ENCODE data around the gene MAP4K3.

The MAP4K3 gene

GRCh38 chr2:39468579-39469451 is 31.7 kb upstream of the MAP4K3 start:
- TF ChIP-seq, protein P1, sequence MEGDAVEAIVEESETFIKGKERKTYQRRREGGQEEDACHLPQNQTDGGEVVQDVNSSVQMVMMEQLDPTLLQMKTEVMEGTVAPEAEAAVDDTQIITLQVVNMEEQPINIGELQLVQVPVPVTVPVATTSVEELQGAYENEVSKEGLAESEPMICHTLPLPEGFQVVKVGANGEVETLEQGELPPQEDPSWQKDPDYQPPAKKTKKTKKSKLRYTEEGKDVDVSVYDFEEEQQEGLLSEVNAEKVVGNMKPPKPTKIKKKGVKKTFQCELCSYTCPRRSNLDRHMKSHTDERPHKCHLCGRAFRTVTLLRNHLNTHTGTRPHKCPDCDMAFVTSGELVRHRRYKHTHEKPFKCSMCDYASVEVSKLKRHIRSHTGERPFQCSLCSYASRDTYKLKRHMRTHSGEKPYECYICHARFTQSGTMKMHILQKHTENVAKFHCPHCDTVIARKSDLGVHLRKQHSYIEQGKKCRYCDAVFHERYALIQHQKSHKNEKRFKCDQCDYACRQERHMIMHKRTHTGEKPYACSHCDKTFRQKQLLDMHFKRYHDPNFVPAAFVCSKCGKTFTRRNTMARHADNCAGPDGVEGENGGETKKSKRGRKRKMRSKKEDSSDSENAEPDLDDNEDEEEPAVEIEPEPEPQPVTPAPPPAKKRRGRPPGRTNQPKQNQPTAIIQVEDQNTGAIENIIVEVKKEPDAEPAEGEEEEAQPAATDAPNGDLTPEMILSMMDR (IDR thresholded peaks at IDR 0.05; ENCODE audit: control extremely low read depth, extremely low read depth, low read depth, missing control alignments): no peak
- CTCF ChIA-PET: interaction anchor here (0.6 to 1.3 kb wide), 4 partner anchors 9 to 123 kb away, joined by 3 to 4 read pairs (median 3); no protein-coding TSS in a partner anchor
- POLR2A ChIA-PET: no interaction called here
- DNase-seq (ENCODE audit: extremely low spot score): no peak

DNA sequence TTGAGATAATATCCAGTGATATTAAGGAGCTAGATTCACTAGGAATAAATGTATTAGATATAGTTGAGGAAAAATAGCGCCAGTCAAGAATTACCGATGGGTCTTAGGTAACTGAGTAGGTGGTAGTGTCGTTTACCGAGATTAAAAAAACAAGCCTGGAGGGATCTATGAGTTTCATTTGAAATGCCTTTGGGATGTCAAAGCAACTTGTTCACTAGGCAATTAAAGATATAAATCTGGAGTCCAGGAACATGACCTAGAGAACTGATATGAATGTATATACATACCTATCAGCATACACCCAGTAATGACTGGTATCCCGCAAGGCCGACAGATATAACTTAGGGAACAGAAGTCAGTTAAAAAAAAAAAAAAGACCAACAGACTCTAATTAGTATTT is 29.2 kb upstream of the MAP4K3 start:
- TF ChIP-seq, protein P1 (IDR thresholded peaks at IDR 0.05; ENCODE audit: control extremely low read depth, extremely low read depth, low read depth, missing control alignments): no peak
- DNase-seq (ENCODE audit: extremely low spot score): no peak
- POLR2A ChIA-PET: no interaction called here
- CTCF ChIA-PET: interaction anchor here (1.0 kb wide), 1 partner anchor 24 kb away, joined by 4 read pairs; no protein-coding TSS in a partner anchor

DNA sequence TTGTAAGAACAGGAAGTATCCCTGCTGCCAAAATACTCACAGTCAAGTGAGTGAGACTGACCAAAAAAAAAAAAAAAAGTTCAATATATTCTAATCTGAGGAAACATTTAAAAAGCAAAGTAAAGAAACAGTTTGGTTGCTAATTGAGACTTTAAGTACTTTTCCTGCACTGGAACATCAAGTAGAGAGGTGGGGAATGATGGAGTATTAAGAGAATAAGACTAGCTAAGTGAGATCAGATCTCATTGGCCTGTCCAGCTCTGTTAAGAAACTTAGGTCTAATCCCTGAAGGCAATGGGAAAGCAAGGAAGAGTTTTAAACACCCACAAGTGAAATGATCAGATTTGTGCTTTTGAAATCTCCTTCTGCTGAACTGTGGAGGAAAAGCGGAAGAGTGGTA is 27.8 kb upstream of the MAP4K3 start:
- ChIA-PET CTCF (interaction anchor here (1.0 kb wide), 1 partner anchor 11 kb away, joined by 3 read pairs; no protein-coding TSS in a partner anchor), POLR2A (no interaction called here)
- DNase-seq (ENCODE audit: extremely low spot score): no peak
- TF ChIP-seq, protein P1 (IDR thresholded peaks at IDR 0.05; ENCODE audit: control extremely low read depth, extremely low read depth, low read depth, missing control alignments): no peak

DNA sequence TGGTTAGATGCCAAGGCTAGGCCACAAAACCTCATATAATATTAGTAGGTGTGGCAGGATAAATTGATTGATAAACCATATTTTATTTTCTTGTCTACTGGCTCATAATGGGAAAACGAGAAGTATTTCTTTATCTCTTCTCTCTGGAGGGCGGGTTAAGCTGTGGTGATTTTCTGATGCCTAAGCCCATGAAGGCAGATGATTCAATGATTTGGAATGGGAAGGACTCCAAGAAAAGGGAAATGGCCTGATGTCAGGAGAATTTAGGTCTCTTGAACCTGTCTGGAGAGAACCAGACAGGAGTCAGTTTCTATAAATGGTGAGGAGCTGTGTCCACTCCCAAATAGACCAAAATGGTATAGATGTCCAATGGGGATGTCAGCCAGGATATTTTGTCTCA is 18.7 kb upstream of the MAP4K3 start:
- no peak for DNase-seq (ENCODE audit: extremely low spot score)
- ChIA-PET POLR2A (no interaction called here), CTCF (interaction anchor here (1.7 kb wide), 1 partner anchor 15 kb away, joined by 4 read pairs; no protein-coding TSS in a partner anchor)
- TF ChIP-seq, protein P1 (IDR thresholded peaks at IDR 0.05; ENCODE audit: control extremely low read depth, extremely low read depth, low read depth, missing control alignments): no peak

DNA sequence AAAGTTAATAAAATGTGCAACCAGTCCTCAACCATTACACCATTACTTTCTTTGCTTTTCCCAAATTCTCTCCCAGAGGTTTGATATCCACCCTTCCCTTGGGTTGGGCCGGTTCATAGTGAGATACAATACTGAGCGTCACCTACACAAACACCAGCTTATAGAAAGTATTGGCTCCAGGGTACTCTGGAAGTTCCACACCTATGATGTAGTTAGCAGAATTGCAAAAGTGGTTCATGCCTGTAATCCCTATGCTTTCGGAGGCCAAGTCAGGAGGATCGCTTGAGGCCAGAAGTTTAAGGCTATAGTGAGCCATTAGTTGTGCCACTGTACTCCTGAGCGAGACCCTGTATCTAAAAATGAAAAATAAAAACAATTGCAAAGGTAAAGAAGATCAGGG is 15.3 kb upstream of the MAP4K3 start:
- no peak for DNase-seq (ENCODE audit: extremely low spot score)
- ChIA-PET POLR2A (no interaction called here), CTCF (no interaction called here)
- TF ChIP-seq, protein P1 (IDR thresholded peaks at IDR 0.05; ENCODE audit: control extremely low read depth, extremely low read depth, low read depth, missing control alignments): no peak

GRCh38 chr2:39451954-39452353 is 14.9 kb upstream of the MAP4K3 start:
- POLR2A ChIA-PET: no interaction called here
- CTCF ChIA-PET: no interaction called here
- no peak for DNase-seq (ENCODE audit: extremely low spot score)
- TF ChIP-seq, protein P1 (IDR thresholded peaks at IDR 0.05; ENCODE audit: control extremely low read depth, extremely low read depth, low read depth, missing control alignments): no peak

All from GM10248 (cell line).